GM19023 (cell line): Measurements from ENCODE around the gene KIF17.
"Not testable (repeated sequence)": the region's sequence is repeated elsewhere in the genome, so short reads cannot be mapped to it uniquely, and the experiment has no call there.

Experiments used
- ATAC-seq: cut with Tn5 transposase; IDR thresholded peaks from one replicate; pipeline ENCODE4 v1.9.1; 2021; ENCODE audit warnings: mild to moderate bottlenecking, moderate library complexity; ENCODE audit not compliant: unreplicated experiment

Gene KIF17

DNA sequence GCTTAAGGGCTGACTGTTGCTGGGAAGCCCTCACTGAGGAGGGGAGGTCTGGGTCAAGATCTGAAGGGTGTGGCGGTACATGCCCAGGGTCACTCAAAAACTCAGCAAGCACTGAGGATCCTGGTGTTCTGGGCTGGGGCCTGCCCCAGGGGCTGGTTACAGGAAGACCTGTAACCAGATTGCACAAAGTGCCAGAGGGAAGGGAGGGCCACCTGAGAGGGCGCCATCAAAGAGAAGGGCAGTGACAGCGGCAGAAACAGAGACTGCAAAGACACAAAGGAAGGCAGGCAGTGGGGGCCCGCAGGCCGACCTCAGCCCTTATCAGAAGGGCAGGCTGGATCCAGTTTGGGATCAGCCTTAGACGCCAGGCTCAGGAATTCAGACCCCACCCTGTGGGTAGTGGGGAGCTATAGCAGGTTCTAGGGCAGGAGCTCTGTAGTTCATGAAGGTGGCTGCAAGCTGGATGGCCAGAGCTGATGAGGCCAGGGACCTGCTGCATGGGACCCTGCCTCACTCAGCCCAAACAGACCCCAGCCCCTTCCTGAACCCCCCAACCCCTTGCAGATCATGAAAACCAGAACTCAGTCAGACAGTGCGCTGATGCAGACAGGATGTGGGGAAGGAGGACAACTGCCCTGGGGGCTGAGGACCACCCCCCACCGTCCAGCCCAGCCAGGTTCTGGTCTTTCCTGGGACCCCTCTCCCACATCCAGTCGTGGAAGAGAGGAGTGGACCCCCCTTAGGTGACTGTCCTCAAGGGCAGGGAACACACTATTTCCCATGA lies 10.8 kb upstream of the KIF17 start:
- ATAC-seq, result no peak

- no peak for ATAC-seq
Observed at GRCh38 chr1:20727746-20728316, 10.0 kb upstream of the KIF17 start.

- no peak for ATAC-seq
Observed at GRCh38 chr1:20726932-20727745, 9.3 kb upstream of the KIF17 start.

- no peak for ATAC-seq
Observed at GRCh38 chr1:20726118-20726911, 8.5 kb upstream of the KIF17 start.

GRCh38 chr1:20725189-20726117 lies 7.6 kb upstream of the KIF17 start:
- ATAC-seq, result no peak

- ATAC-seq, result no peak
Observed at GRCh38 chr1:20724364-20725188, 6.8 kb upstream of the KIF17 start.

DNA sequence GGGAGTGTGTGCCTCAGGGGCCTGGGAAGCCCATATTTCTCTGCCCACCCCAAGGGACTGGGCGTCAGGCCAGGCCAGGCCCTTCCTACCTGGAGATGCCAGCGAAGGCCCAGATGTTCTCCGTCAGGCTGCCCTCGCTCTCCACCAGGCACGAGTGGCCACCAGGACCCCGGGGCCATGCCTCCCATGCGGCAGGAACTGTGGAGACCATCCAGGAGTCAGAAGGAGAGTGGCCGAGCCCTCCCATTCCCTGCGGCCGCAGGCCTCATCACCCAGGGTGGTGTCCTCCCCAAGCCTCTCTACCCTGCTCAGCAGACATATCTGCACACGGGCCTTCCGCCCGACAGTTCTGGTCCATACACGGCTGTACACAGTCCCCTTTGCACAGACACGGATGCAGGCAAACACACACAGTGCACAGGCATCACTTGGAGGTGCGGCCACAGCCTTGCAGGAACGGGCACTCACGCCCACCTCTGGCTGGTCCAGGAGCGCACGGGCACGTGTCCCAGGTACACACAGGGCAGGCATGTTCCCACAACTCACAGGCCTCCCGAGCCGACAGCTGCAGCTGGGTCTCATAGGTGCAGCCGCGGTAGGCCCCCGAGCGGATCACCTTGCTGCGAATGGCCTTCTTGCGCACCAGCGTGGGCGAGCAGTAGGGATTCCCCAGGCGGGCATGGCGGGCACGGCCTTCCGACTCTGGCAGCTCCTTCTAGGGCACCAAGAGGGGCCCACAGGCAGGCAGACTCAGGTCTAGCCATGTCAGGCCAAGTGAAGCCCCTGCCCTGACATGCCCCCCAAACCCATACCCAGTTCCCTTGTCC lies 5.9 kb upstream of the KIF17 start:
- no peak for ATAC-seq

DNA sequence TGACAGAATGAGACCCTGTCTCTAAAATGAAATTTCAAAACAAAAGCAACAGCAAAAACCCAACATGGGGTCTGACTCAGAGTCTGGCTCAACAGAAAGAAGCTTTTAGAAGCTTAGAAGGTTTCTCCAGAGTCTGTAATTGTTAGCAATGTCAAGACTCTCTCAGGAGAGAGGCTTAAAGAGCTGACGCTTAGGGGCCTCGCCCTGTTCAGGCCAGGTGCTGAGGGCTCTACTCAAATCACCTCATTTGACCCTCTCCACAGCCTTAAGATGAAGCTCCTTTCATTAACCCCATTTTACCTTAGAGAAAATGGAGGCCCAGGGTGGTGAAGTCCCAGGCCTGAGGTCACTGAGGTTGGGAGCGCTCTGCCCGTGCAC lies 5.3 kb upstream of the KIF17 start:
- no peak for ATAC-seq

DNA sequence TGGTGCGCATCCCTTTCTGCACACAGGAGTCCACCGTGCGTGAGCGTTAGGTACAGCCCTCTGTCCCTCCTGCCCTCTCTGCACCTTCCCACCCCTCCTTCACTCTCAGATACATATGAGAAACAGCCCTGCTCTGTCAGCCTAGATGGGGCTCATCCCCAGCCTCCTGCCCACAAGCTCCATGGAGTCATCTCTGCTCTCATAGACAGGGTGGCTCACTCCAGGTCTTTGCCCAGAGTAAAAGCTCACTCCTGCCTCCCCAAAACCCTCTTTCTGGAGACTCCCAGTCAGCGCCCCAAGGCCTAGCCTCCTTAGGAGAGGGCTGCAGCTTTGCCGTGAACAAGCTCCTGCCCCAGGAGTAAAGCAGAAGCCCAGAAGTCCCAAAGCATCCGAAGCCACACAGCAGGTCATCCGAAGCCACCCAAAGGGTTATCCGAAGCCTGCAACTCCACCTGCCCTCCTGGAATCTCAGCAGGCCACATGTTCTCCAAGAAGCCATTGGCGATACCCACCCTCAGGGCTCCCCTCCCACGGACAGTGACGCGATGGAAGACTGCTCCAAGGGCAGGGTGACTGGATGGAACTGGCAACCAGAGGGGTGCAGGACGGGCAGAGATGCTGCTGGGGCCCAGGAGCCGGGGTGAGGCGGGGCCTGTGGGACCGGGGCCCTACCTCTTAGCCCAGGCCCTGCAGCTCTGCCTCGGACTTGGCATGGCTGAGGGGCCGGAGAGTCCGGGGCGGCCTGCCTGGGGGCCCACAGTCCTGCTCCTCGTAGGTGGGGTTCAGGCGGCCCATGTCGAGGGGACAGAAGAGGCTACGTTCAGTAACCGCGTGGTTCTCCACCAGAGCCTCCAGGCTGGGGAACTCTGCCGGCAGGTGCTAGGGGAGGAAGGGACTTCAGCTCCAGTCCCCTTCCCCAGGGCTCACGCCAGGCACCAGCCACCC lies 3.6 kb upstream of the KIF17 start:
- no peak for ATAC-seq

DNA sequence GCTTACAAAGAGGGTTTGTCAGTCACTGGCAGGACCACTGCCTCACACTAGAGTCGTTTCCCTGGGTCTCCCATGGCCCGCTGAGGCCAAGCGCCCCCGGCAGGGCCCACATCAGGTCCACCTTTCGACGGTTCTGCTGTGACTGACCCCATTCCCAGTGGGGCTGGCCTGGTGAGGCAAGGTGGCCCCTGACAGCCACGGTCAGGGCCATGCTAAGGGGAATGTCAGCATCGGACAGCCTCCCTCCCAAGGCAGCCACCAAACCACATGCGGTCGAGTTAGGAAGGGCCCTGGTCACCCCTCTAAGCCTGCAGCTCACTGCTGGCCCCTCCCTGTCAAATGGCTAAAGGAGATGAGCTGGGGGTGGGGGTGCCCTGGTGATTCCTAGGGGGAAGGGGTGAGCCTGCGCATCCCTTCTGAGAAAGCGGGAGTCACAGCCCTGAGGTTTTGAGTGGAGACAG lies 2.9 kb upstream of the KIF17 start:
- no peak for ATAC-seq

DNA sequence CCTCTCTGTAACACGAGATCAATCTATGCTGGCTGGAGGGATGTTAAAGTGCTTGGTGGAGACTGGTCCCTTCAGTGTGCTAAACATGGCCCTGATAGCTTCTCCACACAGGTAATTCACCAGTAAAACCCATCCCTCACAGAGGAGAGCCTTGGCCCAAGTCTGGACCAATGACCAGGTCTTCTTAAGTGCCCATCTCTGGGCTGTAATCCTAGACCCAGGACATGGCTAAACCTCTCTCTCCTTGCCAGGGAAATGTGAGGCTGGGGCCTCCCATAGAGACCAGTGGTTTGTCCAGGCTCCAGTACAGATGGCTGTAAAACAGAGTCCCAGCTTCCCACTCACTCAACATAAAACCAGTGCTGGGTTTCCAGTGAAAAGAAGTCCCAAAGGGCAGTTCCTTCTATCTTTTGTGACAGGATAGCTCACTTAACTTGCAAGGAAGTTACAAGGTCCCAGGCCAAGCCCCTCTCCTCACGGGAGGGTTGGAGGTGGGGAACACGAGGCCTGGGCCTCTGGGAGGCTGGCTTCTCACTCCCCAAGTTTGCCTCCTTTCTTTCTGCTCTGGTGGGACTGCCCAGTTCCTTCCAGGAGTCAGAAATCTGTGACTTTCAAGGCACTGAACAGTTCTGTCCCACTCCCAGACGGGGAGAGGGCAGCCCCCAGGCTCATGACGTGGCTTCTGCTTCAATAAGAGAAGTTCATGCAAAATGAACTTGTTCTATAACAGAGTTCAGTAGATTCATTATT lies 2.2 kb upstream of the KIF17 start:
- no peak for ATAC-seq

DNA sequence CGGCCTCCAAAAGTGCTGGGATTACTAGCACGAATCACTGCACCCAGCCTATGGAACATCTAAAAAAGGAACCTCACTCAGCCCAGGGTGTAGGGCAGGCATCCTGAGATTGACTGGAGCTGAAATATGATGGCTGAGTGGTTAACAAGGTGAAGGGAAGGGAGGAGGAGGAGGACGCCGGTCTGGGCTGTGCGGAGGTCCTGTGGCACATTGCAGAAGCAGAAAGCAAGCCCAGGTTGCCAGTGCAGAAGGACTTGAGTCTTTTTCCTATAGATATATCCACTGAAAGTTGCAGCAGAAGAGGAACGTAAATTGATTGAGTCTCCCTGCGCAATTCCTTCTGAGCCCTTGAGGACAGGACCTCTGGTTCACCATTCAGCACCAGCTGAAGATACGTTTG lies 1.5 kb upstream of the KIF17 start:
- no peak for ATAC-seq

- ATAC-seq, result not testable (repeated sequence)
Observed at GRCh38 chr1:20718343-20718882, 606 bp upstream of the KIF17 start.

GRCh38 chr1:20716232-20716631 lies 1.6 kb downstream of the KIF17 start:
- no peak for ATAC-seq

GRCh38 chr1:20715406-20715805 lies 2.4 kb downstream of the KIF17 start:
- no peak for ATAC-seq

- no peak for ATAC-seq
Observed at GRCh38 chr1:20713440-20713839, 4.4 kb downstream of the KIF17 start.
